ENCODE data around the gene POLR1C. TPM values are rescaled to one million over a fixed set of nuclear protein-coding genes. Genes with fewer than 3 reads are reported as not detected.

The POLR1C gene
- total RNA-seq, 1 donor from 2014 or later: 36.1 TPM

Other genes with a start within 250 kb of the POLR1C start
- gene SLC22A7, start 218.8 kb upstream of the POLR1C start, total RNA-seq: not detected in 2 replicates
- gene CRIP3, start 208.3 kb upstream of the POLR1C start, total RNA-seq: 0.25 TPM in 1 of 2 replicates, not detected in the other
- gene ZNF318, start 147.4 kb upstream of the POLR1C start, total RNA-seq: 3.8 and 11.6 TPM in 2 replicates
- 13.0 and 19.1 TPM in 2 replicates for gene ABCC10, start 89.5 kb upstream of the POLR1C start, total RNA-seq
- 1.3 TPM in 1 of 2 replicates, not detected in the other for gene DLK2, start 61.5 kb upstream of the POLR1C start, total RNA-seq
- gene TJAP1, start 39.5 kb upstream of the POLR1C start, total RNA-seq: 6.4 and 19.6 TPM in 2 replicates
- gene LRRC73, start 6.7 kb upstream of the POLR1C start, total RNA-seq: 0.35 and 1.1 TPM in 2 replicates
- gene YIPF3, start 163 bp upstream of the POLR1C start, total RNA-seq: 114 and 161 TPM in 2 replicates
- 39.8 and 49.1 TPM in 2 replicates for gene XPO5, start 58.9 kb downstream of the POLR1C start, total RNA-seq
- 33.0 and 47.8 TPM in 2 replicates for gene POLH, start 59.1 kb downstream of the POLR1C start, total RNA-seq
- gene GTPBP2, start 112.2 kb downstream of the POLR1C start, total RNA-seq: 46.0 and 53.2 TPM in 2 replicates
- 49.7 and 91.3 TPM in 2 replicates for gene MAD2L1BP, start 118.8 kb downstream of the POLR1C start, total RNA-seq
- gene RSPH9, start 127.9 kb downstream of the POLR1C start, total RNA-seq: 0.17 and 0.35 TPM in 2 replicates
- 35.5 and 62.0 TPM in 2 replicates for gene MRPS18A, start 170.7 kb downstream of the POLR1C start, total RNA-seq